ENCODE measurements around the gene OSBPL2.

DNA sequence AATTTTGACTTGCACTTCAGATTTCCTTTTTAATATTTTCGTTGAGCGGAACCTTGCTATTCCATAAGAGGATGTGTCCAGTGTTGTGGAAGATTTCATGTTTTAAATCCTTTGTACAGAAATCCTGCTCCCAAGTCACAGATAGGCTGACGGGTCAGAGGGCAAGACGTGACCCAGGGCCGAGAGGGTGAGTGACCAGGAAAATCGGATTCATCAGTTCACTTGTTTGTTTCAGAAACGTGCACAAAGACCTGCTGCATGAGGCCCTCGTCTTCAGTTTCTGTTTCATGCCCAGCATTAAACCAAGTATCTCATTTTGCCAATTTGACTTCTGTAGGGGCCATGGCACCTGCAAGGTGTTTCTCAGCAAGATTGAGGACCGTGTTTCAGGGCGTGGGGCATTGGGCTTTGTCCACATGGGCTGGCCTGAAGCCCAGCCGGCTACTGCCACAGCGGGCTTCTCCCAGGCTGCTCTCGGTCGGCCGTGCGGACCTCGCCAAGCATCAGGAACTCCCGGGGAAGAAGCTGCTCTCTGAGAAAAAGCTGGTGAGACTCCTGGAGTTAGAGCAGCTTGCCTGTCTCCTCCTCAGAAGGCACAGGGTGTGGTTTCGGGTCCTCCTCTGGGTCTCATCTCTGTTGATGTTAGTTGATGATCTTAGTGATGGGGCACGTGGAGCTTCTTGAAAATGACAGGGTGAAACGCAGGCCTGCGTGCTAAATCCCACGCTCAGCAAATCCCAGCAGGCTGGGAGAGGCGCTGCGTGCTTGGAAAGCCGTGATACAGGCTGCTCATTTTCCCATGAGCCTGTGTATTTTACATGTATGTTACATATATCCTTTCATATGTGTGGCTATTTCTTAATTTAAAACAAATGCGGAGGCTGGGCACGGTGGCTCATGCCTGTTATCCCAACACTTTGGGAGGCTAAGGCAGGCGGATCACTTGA, 45.0 kb upstream of the OSBPL2 start:
- TF ChIP-seq, protein P1, sequence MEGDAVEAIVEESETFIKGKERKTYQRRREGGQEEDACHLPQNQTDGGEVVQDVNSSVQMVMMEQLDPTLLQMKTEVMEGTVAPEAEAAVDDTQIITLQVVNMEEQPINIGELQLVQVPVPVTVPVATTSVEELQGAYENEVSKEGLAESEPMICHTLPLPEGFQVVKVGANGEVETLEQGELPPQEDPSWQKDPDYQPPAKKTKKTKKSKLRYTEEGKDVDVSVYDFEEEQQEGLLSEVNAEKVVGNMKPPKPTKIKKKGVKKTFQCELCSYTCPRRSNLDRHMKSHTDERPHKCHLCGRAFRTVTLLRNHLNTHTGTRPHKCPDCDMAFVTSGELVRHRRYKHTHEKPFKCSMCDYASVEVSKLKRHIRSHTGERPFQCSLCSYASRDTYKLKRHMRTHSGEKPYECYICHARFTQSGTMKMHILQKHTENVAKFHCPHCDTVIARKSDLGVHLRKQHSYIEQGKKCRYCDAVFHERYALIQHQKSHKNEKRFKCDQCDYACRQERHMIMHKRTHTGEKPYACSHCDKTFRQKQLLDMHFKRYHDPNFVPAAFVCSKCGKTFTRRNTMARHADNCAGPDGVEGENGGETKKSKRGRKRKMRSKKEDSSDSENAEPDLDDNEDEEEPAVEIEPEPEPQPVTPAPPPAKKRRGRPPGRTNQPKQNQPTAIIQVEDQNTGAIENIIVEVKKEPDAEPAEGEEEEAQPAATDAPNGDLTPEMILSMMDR (IDR thresholded peaks at IDR 0.05; ENCODE audit: extremely low read depth in 1 of 2, insufficient read depth in 1 of 2, low read depth in 1 of 2, low read length in 2 of 2): no peak
- TF ChIP-seq, protein P2, sequence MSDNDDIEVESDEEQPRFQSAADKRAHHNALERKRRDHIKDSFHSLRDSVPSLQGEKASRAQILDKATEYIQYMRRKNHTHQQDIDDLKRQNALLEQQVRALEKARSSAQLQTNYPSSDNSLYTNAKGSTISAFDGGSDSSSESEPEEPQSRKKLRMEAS (IDR thresholded peaks at IDR 0.05; ENCODE audit: insufficient read depth, insufficient read length): no peak

All from endothelial cell of umbilical vein (primary cell).